GM23248 (cell line): ENCODE measurements around the gene KLHL24.

Source experiments
- EZH2 ChIP-seq: fragments of 200-600 bp; sonication (generic); IDR thresholded peaks from 2 replicates; pipeline ENCODE4 v1.6.1; 2018; ENCODE audit warnings: antibody characterized with exemption, mild to moderate bottlenecking; ENCODE audit not compliant: insufficient read depth, poor library complexity, severe bottlenecking
- EZH2phosphoT487 ChIP-seq: fragments of 200-600 bp; sonication (generic); IDR thresholded peaks from 2 replicates; pipeline ENCODE4 v1.6.1; 2018; ENCODE audit warnings: antibody characterized with exemption, moderate library complexity, mild to moderate bottlenecking, low read depth; ENCODE audit not compliant: insufficient read depth

DNA sequence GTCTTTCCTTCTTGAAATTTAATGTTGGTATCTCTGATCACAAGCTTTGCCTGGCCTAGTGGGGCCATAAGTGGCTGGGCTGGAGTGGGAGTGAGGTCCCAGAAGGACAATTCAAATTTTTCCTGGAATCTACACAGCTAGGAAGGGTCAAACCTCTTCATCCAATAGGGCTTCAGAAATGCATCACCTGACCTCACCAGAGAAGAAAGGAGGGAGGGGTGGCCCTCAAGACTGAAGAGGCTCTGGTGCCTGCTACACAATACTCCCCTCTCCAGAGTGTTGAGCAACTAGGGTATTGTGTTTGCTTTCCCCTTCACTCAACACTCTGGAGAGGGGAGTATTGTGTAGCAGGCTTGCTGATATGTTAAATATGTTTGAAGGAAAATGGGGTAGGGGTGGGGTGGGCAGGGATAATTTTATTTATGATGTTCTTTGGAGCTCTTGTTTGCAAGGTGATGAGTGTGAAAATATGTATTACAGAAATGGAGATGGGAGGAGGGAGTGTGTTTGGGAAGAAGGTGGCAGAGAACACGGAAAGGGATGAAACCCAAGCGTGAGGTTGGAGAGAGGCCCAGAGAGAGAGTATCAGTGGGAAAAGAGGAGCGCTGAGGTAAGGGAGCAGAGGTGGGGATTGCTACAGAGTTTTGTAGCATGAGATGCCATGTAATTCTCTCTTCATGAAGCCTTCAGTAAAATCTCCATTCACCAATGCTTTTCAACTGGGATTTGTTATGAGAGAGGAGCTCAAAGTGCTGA is 5.7 kb upstream of the KLHL24 start:
- TF ChIP-seq EZH2 = no peak
- no peak for TF ChIP-seq EZH2phosphoT487
